HepG2 (cell line): ENCODE measurements around the gene UGT2A3. TPM values are rescaled to one million over a fixed set of nuclear protein-coding genes. Genes with fewer than 3 reads are reported as not detected.
A peak's percentile ranks its signal among the peaks of the same experiment; 100 is the strongest.

ENCODE experiments used
- BCL6 ChIP-seq: IDR thresholded peaks from 2 replicates; pipeline ENCODE4 v1.6.1; 2016; ENCODE audit warnings: missing genetic modification reagents, missing compliant biosample characterization
- EHMT2 ChIP-seq: fragments of 200-600 bp; sonication (generic); IDR thresholded peaks from 2 replicates; pipeline ENCODE4 v1.7.0; 2017; ENCODE audit warnings: antibody characterized with exemption, low read depth, low read length, borderline replicate concordance
- HIVEP1 ChIP-seq: sonication (generic); formaldehyde crosslinking; IDR thresholded peaks from 2 replicates; pipeline ENCODE4 v1.4.0; 2020; ENCODE audit warnings: mild to moderate bottlenecking, missing genetic modification reagents
- IKZF1 ChIP-seq: fragments of 450-650 bp; IDR thresholded peaks from 2 replicates; pipeline ENCODE4 v1.7.1; 2016
- NCOA1 ChIP-seq: sonication (generic); formaldehyde crosslinking; IDR thresholded peaks from 2 replicates; pipeline ENCODE4 v1.9.0; 2021; ENCODE audit warnings: missing genetic modification reagents
- NKX3-1 ChIP-seq: sonication (generic); formaldehyde crosslinking; IDR thresholded peaks from 2 replicates; pipeline ENCODE4 v1.5.0; 2020; ENCODE audit warnings: missing genetic modification reagents
- PITX1 ChIP-seq: sonication (generic); formaldehyde crosslinking; IDR thresholded peaks from 2 replicates; pipeline ENCODE4 v1.5.1; 2020; ENCODE audit warnings: mild to moderate bottlenecking, missing genetic modification reagents
- PRMT3 ChIP-seq: sonication (generic); formaldehyde crosslinking; IDR thresholded peaks from 2 replicates; pipeline ENCODE4 v1.8.1; 2022; ENCODE audit warnings: low read depth, mild to moderate bottlenecking, moderate library complexity, missing genetic modification reagents, borderline replicate concordance
- ZBTB20 ChIP-seq: sonication (generic); formaldehyde crosslinking; IDR thresholded peaks from 2 replicates; pipeline ENCODE4 v1.8.1; 2023; ENCODE audit warnings: missing genetic modification reagents, low read depth, mild to moderate bottlenecking, borderline replicate concordance
- ZNF207 ChIP-seq: fragments of 450-650 bp; IDR thresholded peaks from 2 replicates; pipeline ENCODE4 v1.6.1; 2016; ENCODE audit warnings: antibody characterized with exemption, borderline replicate concordance
- ZNF562 ChIP-seq: sonication (generic); formaldehyde crosslinking; IDR thresholded peaks from 2 replicates; pipeline ENCODE4 v1.8.0; 2022; ENCODE audit warnings: missing genetic modification reagents, borderline replicate concordance
- ZNF737 ChIP-seq: sonication (generic); formaldehyde crosslinking; IDR thresholded peaks from 2 replicates; pipeline ENCODE4 v1.5.0; 2020; ENCODE audit warnings: missing genetic modification reagents, mild to moderate bottlenecking, borderline replicate concordance
- ZNF782 ChIP-seq: sonication (generic); formaldehyde crosslinking; IDR thresholded peaks from 2 replicates; pipeline ENCODE4 v1.4.0; 2020; ENCODE audit warnings: missing genetic modification reagents, mild to moderate bottlenecking, borderline replicate concordance
- polyA plus RNA-seq, 8 experiments: library from polyadenylated mRNA; depleted of rRNA in 3 of 8; stranded (reverse) in 7 of 8; unstranded in 1 of 8; fragments of >200 nt; fragmentation: Illumina TruSeq in 4 of 8; extraction: Trizol in 4 of 8; gene quantifications; 2 replicates each; pipeline versions ENCODE4 v1.2.1 to v1.2.3, GENCODE V29; 2011 to 2016; ENCODE audit warnings: low read depth in 4 of 8, missing spikeins in 1 of 8, mixed read lengths in 1 of 8; ENCODE audit not compliant: insufficient read depth in 1 of 8
- total RNA-seq, 5 experiments: library from RNA; depleted of rRNA; stranded (reverse); fragments of >200 nt; fragmentation: Illumina TruSeq; extraction: Trizol; gene quantifications; 2 replicates each; pipeline ENCODE4 v1.2.3, GENCODE V29; 2016; ENCODE audit warnings: low read depth in 1 of 5
- TF ChIP-seq, protein P1 (sequence below): IDR thresholded peaks from 2 replicates; pipeline ENCODE4 v1.6.1; 2016; ENCODE audit warnings: mild to moderate bottlenecking
- TF ChIP-seq, protein P2 (sequence below): IDR thresholded peaks from 2 replicates; pipeline ENCODE4 v1.6.1; 2012; ENCODE audit warnings: inconsistent platforms
- TF ChIP-seq, protein P3 (sequence below): IDR thresholded peaks from 2 replicates; pipeline ENCODE4 v1.6.1; 2016
- TF ChIP-seq, protein P4 (sequence below): sonication (generic); formaldehyde crosslinking; IDR thresholded peaks from 2 replicates; pipeline ENCODE4 v1.5.0; 2020; ENCODE audit warnings: missing genetic modification reagents
- TF ChIP-seq, protein P5 (sequence below), 2 experiments: fragments of 450-650 bp in 1 of 2; sonication (generic) in 1 of 2; formaldehyde crosslinking; IDR thresholded peaks; 2 replicates each; pipeline versions ENCODE4 v1.5.0 to v1.8.0; 2020 to 2022; ENCODE audit warnings: mild to moderate bottlenecking in 1 of 2, missing genetic modification reagents in 1 of 2
- TF ChIP-seq, protein P6 (sequence below): sonication (generic); formaldehyde crosslinking; IDR thresholded peaks from 2 replicates; pipeline ENCODE4 v1.5.0; 2020; ENCODE audit warnings: mild to moderate bottlenecking, missing genetic modification reagents, borderline replicate concordance

Gene UGT2A3
- total and polyA plus RNA-seq, 2 of the 13 experiments (the other 11 are each of a cell fraction or from before 2014, with no cell fraction given) = 61.3 to 97.2 TPM

DNA sequence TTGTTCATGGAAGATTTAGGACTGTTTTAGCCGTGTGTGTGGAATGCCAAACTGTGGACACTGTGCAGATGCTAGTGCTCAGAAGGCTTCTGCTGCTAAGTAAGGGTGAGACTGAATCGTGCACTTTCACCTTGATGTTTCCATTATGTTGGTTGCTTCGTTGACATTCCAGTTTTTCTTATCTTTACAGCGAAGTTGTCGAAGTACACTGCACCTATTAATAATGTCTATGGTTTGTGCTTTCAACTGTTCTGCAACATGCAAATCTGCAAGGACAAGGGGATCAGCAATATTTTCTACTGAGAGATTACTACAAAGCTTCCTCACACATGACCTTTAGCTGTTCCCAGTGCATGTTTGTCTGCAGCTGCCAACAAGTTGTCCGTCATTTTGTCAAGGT, 67.7 kb downstream of the UGT2A3 start (continued):
- TF ChIP-seq, protein P1, sequence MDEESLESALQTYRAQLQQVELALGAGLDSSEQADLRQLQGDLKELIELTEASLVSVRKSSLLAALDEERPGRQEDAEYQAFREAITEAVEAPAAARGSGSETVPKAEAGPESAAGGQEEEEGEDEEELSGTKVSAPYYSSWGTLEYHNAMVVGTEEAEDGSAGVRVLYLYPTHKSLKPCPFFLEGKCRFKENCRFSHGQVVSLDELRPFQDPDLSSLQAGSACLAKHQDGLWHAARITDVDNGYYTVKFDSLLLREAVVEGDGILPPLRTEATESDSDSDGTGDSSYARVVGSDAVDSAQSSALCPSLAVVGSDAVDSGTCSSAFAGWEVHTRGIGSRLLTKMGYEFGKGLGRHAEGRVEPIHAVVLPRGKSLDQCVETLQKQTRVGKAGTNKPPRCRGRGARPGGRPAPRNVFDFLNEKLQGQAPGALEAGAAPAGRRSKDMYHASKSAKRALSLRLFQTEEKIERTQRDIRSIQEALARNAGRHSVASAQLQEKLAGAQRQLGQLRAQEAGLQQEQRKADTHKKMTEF (CRISPR knock-in tag) = peak; percentile 35; the same call in 1 of the 2 replicates
- TF ChIP-seq HIVEP1 (CRISPR knock-in tag) (no peak), ZNF737 (CRISPR knock-in tag) (no peak), ZNF782 (no peak), PITX1 (peak; percentile 30; the same call in 1 of the 2 replicates), NCOA1 (CRISPR knock-in tag) (no peak), IKZF1 (no peak), PRMT3 (CRISPR knock-in tag) (no peak), ZNF562 (CRISPR knock-in tag) (no peak), ZBTB20 (CRISPR knock-in tag) (no peak), NKX3-1 (CRISPR knock-in tag) (no peak), BCL6 (CRISPR knock-in tag) (peak; percentile 49; the same call in 1 of the 2 replicates), ZNF207 (no peak), EHMT2 (no peak)
- TF ChIP-seq, protein P2, sequence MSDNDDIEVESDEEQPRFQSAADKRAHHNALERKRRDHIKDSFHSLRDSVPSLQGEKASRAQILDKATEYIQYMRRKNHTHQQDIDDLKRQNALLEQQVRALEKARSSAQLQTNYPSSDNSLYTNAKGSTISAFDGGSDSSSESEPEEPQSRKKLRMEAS = 0 out of 2 replicates have a peak, but pooled peaks have one; percentile 34
- TF ChIP-seq, protein P3, sequence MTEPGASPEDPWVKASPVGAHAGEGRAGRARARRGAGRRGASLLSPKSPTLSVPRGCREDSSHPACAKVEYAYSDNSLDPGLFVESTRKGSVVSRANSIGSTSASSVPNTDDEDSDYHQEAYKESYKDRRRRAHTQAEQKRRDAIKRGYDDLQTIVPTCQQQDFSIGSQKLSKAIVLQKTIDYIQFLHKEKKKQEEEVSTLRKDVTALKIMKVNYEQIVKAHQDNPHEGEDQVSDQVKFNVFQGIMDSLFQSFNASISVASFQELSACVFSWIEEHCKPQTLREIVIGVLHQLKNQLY (CRISPR knock-in tag) = no peak
- TF ChIP-seq, protein P4, sequence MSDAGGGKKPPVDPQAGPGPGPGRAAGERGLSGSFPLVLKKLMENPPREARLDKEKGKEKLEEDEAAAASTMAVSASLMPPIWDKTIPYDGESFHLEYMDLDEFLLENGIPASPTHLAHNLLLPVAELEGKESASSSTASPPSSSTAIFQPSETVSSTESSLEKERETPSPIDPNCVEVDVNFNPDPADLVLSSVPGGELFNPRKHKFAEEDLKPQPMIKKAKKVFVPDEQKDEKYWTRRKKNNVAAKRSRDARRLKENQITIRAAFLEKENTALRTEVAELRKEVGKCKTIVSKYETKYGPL = no peak
- TF ChIP-seq, protein P5, sequence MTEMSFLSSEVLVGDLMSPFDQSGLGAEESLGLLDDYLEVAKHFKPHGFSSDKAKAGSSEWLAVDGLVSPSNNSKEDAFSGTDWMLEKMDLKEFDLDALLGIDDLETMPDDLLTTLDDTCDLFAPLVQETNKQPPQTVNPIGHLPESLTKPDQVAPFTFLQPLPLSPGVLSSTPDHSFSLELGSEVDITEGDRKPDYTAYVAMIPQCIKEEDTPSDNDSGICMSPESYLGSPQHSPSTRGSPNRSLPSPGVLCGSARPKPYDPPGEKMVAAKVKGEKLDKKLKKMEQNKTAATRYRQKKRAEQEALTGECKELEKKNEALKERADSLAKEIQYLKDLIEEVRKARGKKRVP (CRISPR knock-in tag; IDR thresholded peaks at IDR 0.05) = no peak
- TF ChIP-seq, protein P6, sequence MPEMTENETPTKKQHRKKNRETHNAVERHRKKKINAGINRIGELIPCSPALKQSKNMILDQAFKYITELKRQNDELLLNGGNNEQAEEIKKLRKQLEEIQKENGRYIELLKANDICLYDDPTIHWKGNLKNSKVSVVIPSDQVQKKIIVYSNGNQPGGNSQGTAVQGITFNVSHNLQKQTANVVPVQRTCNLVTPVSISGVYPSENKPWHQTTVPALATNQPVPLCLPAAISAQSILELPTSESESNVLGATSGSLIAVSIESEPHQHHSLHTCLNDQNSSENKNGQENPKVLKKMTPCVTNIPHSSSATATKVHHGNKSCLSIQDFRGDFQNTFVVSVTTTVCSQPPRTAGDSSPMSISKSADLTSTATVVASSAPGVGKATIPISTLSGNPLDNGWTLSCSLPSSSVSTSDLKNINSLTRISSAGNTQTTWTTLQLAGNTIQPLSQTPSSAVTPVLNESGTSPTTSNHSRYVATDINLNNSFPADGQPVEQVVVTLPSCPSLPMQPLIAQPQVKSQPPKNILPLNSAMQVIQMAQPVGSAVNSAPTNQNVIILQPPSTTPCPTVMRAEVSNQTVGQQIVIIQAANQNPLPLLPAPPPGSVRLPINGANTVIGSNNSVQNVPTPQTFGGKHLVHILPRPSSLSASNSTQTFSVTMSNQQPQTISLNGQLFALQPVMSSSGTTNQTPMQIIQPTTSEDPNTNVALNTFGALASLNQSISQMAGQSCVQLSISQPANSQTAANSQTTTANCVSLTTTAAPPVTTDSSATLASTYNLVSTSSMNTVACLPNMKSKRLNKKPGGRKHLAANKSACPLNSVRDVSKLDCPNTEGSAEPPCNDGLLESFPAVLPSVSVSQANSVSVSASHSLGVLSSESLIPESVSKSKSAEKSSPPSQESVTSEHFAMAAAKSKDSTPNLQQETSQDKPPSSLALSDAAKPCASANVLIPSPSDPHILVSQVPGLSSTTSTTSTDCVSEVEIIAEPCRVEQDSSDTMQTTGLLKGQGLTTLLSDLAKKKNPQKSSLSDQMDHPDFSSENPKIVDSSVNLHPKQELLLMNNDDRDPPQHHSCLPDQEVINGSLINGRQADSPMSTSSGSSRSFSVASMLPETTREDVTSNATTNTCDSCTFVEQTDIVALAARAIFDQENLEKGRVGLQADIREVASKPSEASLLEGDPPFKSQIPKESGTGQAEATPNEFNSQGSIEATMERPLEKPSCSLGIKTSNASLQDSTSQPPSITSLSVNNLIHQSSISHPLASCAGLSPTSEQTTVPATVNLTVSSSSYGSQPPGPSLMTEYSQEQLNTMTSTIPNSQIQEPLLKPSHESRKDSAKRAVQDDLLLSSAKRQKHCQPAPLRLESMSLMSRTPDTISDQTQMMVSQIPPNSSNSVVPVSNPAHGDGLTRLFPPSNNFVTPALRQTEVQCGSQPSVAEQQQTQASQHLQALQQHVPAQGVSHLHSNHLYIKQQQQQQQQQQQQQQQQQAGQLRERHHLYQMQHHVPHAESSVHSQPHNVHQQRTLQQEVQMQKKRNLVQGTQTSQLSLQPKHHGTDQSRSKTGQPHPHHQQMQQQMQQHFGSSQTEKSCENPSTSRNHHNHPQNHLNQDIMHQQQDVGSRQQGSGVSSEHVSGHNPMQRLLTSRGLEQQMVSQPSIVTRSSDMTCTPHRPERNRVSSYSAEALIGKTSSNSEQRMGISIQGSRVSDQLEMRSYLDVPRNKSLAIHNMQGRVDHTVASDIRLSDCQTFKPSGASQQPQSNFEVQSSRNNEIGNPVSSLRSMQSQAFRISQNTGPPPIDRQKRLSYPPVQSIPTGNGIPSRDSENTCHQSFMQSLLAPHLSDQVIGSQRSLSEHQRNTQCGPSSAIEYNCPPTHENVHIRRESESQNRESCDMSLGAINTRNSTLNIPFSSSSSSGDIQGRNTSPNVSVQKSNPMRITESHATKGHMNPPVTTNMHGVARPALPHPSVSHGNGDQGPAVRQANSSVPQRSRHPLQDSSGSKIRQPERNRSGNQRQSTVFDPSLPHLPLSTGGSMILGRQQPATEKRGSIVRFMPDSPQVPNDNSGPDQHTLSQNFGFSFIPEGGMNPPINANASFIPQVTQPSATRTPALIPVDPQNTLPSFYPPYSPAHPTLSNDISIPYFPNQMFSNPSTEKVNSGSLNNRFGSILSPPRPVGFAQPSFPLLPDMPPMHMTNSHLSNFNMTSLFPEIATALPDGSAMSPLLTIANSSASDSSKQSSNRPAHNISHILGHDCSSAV = no peak
